SK-N-SH (cell line): ENCODE measurements around the gene PHTF1.

Source experiments
- CTCF ChIP-seq: fragments of 200-600 bp; sonication (generic); IDR thresholded peaks from 2 replicates; pipeline ENCODE4 v1.6.1; 2017; ENCODE audit warnings: antibody characterized with exemption, mild to moderate bottlenecking, moderate library complexity
- EP300 ChIP-seq, 2 experiments: IDR thresholded peaks; 2 replicates each; pipeline versions ENCODE4 v1.4.0 to v1.6.1; 2012; ENCODE audit warnings: borderline replicate concordance in 1 of 2, low read depth in 1 of 2, low read length in 1 of 2
- GABPA ChIP-seq: IDR thresholded peaks from 2 replicates; pipeline ENCODE4 v1.4.0; 2012; ENCODE audit warnings: low read depth, mild to moderate bottlenecking
- MAX ChIP-seq: IDR thresholded peaks from 2 replicates; pipeline ENCODE4 v1.4.0; 2012; ENCODE audit warnings: low read depth
- NRF1 ChIP-seq: IDR thresholded peaks from 2 replicates; pipeline ENCODE4 v1.6.1; 2012; ENCODE audit warnings: low read depth, mild to moderate bottlenecking, low read length
- POLR2AphosphoS5 ChIP-seq: IDR thresholded peaks from 2 replicates; pipeline ENCODE4 v1.6.1; 2012; ENCODE audit warnings: low read depth, low read length
- RAD21 ChIP-seq: IDR thresholded peaks from 2 replicates; pipeline ENCODE4 v1.6.1; 2012; ENCODE audit warnings: mild to moderate bottlenecking, low read length
- RFX5 ChIP-seq: IDR thresholded peaks from 2 replicates; pipeline ENCODE4 v1.6.1; 2012; ENCODE audit warnings: mild to moderate bottlenecking, improper control_type of control experiment, low read length
- TAF1 ChIP-seq: IDR thresholded peaks from 2 replicates; pipeline ENCODE4 v1.6.1; 2012; ENCODE audit warnings: low read depth, mild to moderate bottlenecking, low read length, moderate library complexity, borderline replicate concordance
- TCF12 ChIP-seq: IDR thresholded peaks from 2 replicates; pipeline ENCODE4 v1.4.0; 2012
- TEAD4 ChIP-seq: IDR thresholded peaks from 2 replicates; pipeline ENCODE4 v1.4.0; 2012; ENCODE audit warnings: mild to moderate bottlenecking, borderline replicate concordance; ENCODE audit not compliant: insufficient read depth
- USF2 ChIP-seq: fragments of 150-350 bp; IDR thresholded peaks from 2 replicates; pipeline ENCODE4 v1.6.1; 2017; ENCODE audit warnings: antibody characterized with exemption, low read length, low read depth, borderline replicate concordance
- ZBTB33 ChIP-seq: IDR thresholded peaks from 2 replicates; pipeline ENCODE4 v1.4.0; 2012; ENCODE audit warnings: low read depth, borderline replicate concordance

- TF ChIP-seq TCF12 (no peak), RFX5 (no peak), CTCF (no peak), POLR2AphosphoS5 (no peak), NRF1 (no peak), EP300 (IDR thresholded peaks at IDR 0.05; ENCODE audit: borderline replicate concordance in 1 of 2, low read depth in 1 of 2, low read length in 1 of 2) (no peak), RAD21 (no peak), USF2 (no peak), TAF1 (no peak), MAX (no peak), TEAD4 (no peak), ZBTB33 (no peak), GABPA (no peak)
Measured at GRCh38 chr1:113805639-113806038, 46.4 kb upstream of the PHTF1 start.
